Skeletal muscle tissue (tissue), 4 donors: ENCODE results near the gene ITSN2. TPM values are rescaled to one million over a fixed set of nuclear protein-coding genes. Genes with fewer than 3 reads are reported as not detected.
"Not testable (repeated sequence)": the region's sequence is repeated elsewhere in the genome, so short reads cannot be mapped to it uniquely, and the experiment has no call there.

Experiments
- H3K27ac ChIP-seq: one replicate; pipeline ENCODE4 v1.7.0; 2013; ENCODE audit warnings: mild to moderate bottlenecking, low read depth, low read length, inconsistent platforms
- H3K27me3 ChIP-seq, 3 donors: one replicate each; pipeline ENCODE4 v1.7.0; 2013; ENCODE audit warnings: low read length in 3 of 3; ENCODE audit not compliant: control insufficient read depth in 3 of 3, insufficient read depth in 3 of 3
- H3K36me3 ChIP-seq, 3 donors: one replicate each; pipeline ENCODE4 v1.7.0; 2013; ENCODE audit warnings: low read length in 3 of 3; ENCODE audit not compliant: control insufficient read depth in 3 of 3, insufficient read depth in 3 of 3
- H3K4me1 ChIP-seq, 3 donors: one replicate each; pipeline ENCODE4 v1.7.0; 2013; ENCODE audit warnings: low read length in 3 of 3, mild to moderate bottlenecking in 3 of 3; ENCODE audit not compliant: control insufficient read depth in 3 of 3, insufficient read depth in 3 of 3
- H3K4me3 ChIP-seq, 3 donors: one replicate each; pipeline ENCODE4 v1.7.0; 2013; ENCODE audit warnings: low read length in 3 of 3
- H3K9ac ChIP-seq, 3 donors: one replicate each; pipeline ENCODE4 v1.7.0; 2013; ENCODE audit warnings: low read length in 3 of 3, mild to moderate bottlenecking in 3 of 3, moderate library complexity in 2 of 3, low read depth in 1 of 3
- H3K9me3 ChIP-seq, 3 donors: one replicate each; pipeline ENCODE4 v1.7.0; 2013; ENCODE audit warnings: low read length in 3 of 3; ENCODE audit not compliant: control insufficient read depth in 3 of 3
- total RNA-seq: library from RNA; depleted of rRNA; stranded (reverse); fragments of >200 nt; gene quantifications from one replicate; pipeline ENCODE4 v1.2.3, GENCODE V29; 2014
- donor health status: Osteomylitis.

The ITSN2 gene
- total RNA-seq, 1 donor from 2014 or later: 17.2 TPM

- Histone ChIP-seq H3K9me3 (no peaks in the 10 kb centered on the region), H3K9ac (no peak overlapping the region), H3K4me1 (no peaks in the 10 kb centered on the region), H3K36me3 (peaks cover 40 to 44% (median 40%) of the 10 kb centered on the region in 3 donors), H3K4me3 (no peak overlapping the region), H3K27ac (no peak overlapping the region), H3K27me3 (no peaks in the 10 kb centered on the region)
These were observed 157.1 kb downstream of the ITSN2 start for GRCh38 chr2:24203029-24203786.

- H3K27me3 ChIP-seq: no peaks in the 10 kb centered on the region
- H3K9me3 ChIP-seq: no peaks in the 10 kb centered on the region
- H3K9ac ChIP-seq: no peak overlapping the region
- H3K27ac ChIP-seq: no peak overlapping the region
- H3K36me3 ChIP-seq: peaks cover 24 to 26% (median 25%) of the 10 kb centered on the region in 3 donors
- H3K4me3 ChIP-seq: no peak overlapping the region
- no peaks in the 10 kb centered on the region for H3K4me1 ChIP-seq
These were observed 159.5 kb downstream of the ITSN2 start for GRCh38 chr2:24200799-24201198.

GRCh38 chr2:24199968-24200590 is 160.3 kb downstream of the ITSN2 start:
- H3K4me1 ChIP-seq: no peaks in the 10 kb centered on the region
- H3K27me3 ChIP-seq: no peaks in the 10 kb centered on the region
- H3K9ac ChIP-seq: no peak overlapping the region
- H3K27ac ChIP-seq: no peak overlapping the region
- no peaks in the 10 kb centered on the region for H3K9me3 ChIP-seq
- H3K36me3 ChIP-seq: peaks cover 18 to 20% (median 19%) of the 10 kb centered on the region in 3 donors
- H3K4me3 ChIP-seq: no peak overlapping the region

- H3K4me1 ChIP-seq, H3K36me3 ChIP-seq, H3K27ac ChIP-seq, H3K9me3 ChIP-seq, H3K27me3 ChIP-seq, H3K4me3 ChIP-seq, H3K9ac ChIP-seq: not testable (repeated sequence)
These were observed 163.1 kb downstream of the ITSN2 start for GRCh38 chr2:24197213-24197612.

- H3K4me1 ChIP-seq: no peaks in the 10 kb centered on the region
- H3K27me3 ChIP-seq: no peaks in the 10 kb centered on the region
These were observed 168.5 kb downstream of the ITSN2 start for GRCh38 chr2:24191848-24192247.

GRCh38 chr2:24191156-24191555 is 169.2 kb downstream of the ITSN2 start:
- no peak overlapping the region for H3K4me3 ChIP-seq
- no peaks in the 10 kb centered on the region for H3K9me3 ChIP-seq
- no peak overlapping the region for H3K9ac ChIP-seq
- H3K4me1 ChIP-seq: no peaks in the 10 kb centered on the region
- H3K36me3 ChIP-seq: peaks cover 0 to 2% (median 0%) of the 10 kb centered on the region in 3 donors
- no peak overlapping the region for H3K27ac ChIP-seq
- H3K27me3 ChIP-seq: no peaks in the 10 kb centered on the region

More at GRCh38 chr2:24191848-24192247, 168.5 kb downstream of the ITSN2 start:
- Histone ChIP-seq H3K9ac (no peak overlapping the region), H3K36me3 (peaks cover 0 to 2% (median 0%) of the 10 kb centered on the region in 3 donors), H3K4me3 (no peak overlapping the region), H3K9me3 (no peaks in the 10 kb centered on the region), H3K27ac (no peak overlapping the region)

GRCh38 chr2:24190503-24190902 is 169.8 kb downstream of the ITSN2 start:
- Histone ChIP-seq H3K9ac (no peak overlapping the region), H3K9me3 (no peaks in the 10 kb centered on the region), H3K36me3 (peaks cover 0 to 2% (median 0%) of the 10 kb centered on the region in 3 donors), H3K27ac (no peak overlapping the region), H3K4me3 (no peak overlapping the region), H3K4me1 (no peaks in the 10 kb centered on the region), H3K27me3 (no peaks in the 10 kb centered on the region)

- H3K27ac ChIP-seq: no peak overlapping the region
- H3K9ac ChIP-seq: no peak overlapping the region
- H3K4me1 ChIP-seq: no peaks in the 10 kb centered on the region
- no peaks in the 10 kb centered on the region for H3K27me3 ChIP-seq
- no peaks in the 10 kb centered on the region for H3K9me3 ChIP-seq
- no peak overlapping the region for H3K4me3 ChIP-seq
- peaks cover 0 to 2% (median 0%) of the 10 kb centered on the region in 3 donors for H3K36me3 ChIP-seq
These were observed 170.8 kb downstream of the ITSN2 start for GRCh38 chr2:24189551-24189950.

- Histone ChIP-seq H3K27me3 (no peaks in the 10 kb centered on the region), H3K9me3 (no peaks in the 10 kb centered on the region), H3K27ac (no peak overlapping the region), H3K9ac (no peak overlapping the region), H3K36me3 (no peaks in the 10 kb centered on the region), H3K4me1 (no peaks in the 10 kb centered on the region), H3K4me3 (no peak overlapping the region)
These were observed 176.8 kb downstream of the ITSN2 start for GRCh38 chr2:24183366-24184069.

GRCh38 chr2:24182507-24182906 is 177.8 kb downstream of the ITSN2 start:
- Histone ChIP-seq H3K27ac (no peak overlapping the region), H3K9ac (no peak overlapping the region), H3K9me3 (no peaks in the 10 kb centered on the region), H3K4me1 (no peaks in the 10 kb centered on the region), H3K36me3 (no peaks in the 10 kb centered on the region), H3K4me3 (no peak overlapping the region), H3K27me3 (no peaks in the 10 kb centered on the region)
